NCI-H2227 (cell line): ENCODE data around the gene MICAL3.

ENCODE experiments used
- DNase-seq: peaks from one replicate; lab custom pipeline; 2025; ENCODE audit not compliant: unreplicated experiment; lab: John Stamatoyannopoulos, UW

The MICAL3 gene

DNA sequence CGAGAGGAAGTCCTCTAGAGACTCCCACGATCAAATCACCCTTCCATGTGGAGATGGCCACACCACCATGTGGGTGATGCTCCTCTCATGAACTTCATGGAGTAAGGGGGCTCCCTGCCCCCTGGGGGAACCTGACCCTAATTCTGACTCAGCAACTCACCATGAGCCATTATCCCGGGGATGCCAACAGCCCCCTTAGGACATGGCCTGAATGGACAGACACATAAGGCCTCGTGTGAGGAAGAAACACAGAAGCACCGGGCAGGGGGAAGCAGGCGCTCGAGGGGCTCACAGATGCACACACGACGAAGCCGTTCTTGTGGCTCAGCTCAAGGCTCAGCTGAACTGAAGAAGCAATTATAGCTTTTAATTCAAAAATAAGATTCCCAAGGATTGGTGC, 150.6 kb downstream of the MICAL3 start:
- no peak for DNase-seq

GRCh38 chr22:17873116-17873515, 151.2 kb downstream of the MICAL3 start:
- DNase-seq = no peak

DNA sequence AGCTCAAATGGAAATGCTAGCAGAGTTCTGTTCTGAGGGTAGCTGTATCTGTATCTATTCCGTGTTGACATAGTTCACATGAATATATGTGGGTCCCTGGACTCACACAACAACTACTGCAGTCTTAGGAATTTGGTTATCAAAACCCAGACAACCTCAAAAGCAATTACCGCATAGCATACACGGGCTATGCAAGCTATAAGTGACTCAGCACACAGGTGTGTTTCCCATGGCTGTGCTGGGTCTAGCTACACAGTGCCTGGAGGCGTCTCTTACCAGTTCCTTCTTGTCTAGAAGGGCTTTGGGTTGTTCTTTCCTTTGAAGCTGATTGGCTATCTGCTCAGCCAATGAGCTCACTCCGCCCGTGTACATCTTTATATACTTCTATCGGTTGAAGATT, 151.9 kb downstream of the MICAL3 start:
- no peak for DNase-seq

GRCh38 chr22:17871726-17872458, 152.5 kb downstream of the MICAL3 start:
- DNase-seq = no peak

GRCh38 chr22:17870407-17870806, 154.0 kb downstream of the MICAL3 start:
- no peak for DNase-seq

- DNase-seq = no peak
Observed at GRCh38 chr22:17869285-17870096, 154.9 kb downstream of the MICAL3 start.

- DNase-seq = no peak
Observed at GRCh38 chr22:17868771-17869170, 155.6 kb downstream of the MICAL3 start.

DNA sequence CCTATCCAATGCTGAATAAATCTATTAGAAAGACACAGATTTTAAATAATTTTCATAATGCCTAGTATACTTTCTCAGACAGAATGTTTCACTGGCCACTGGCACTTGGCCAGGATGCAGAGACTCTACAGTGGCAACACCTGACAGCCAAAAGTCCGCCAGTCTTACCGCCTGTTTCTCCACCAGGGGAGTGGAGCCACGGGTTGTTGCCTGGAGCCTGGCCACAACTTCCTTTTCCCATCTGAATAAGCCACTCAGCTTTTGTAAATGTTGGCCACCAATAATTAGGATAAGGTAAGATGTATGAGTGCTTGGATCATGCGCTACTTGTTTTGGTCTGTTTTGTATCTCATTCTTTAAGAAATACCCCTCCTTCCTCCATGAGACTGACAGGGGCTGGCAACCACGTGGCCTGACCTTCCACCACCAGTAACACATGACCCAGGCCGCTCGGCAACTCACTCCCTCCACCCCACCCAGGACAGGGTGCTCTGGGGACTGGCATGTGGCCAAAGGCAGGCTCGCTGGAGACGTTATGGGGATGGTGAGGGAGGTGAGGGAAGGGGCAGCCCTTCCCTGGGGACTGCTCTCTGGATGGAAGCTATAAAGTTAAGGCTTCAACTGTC, 157.1 kb downstream of the MICAL3 start:
- no peak for DNase-seq

GRCh38 chr22:17866621-17867020, 157.7 kb downstream of the MICAL3 start:
- no peak for DNase-seq

DNA sequence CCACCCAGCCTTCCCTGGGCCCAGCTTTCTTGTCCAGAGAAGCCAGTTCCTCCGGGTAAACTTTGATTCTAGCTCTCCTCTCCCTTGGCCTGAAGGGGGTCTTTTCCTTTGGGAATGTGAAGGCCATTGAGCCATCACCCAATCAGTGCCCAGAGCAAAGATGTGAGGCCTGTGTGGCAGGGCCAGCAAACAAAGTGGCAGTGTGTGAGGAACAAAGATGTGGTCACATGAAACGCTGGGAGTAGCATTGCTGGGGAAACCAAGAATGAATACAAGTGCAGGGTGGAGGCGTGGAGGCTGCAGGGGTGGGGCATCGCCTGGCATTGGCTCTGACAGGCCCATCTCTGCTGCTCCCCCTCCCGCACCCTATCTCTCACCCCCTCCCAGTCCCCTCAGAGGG, 158.2 kb downstream of the MICAL3 start:
- no peak for DNase-seq

- DNase-seq = no peak
Observed at GRCh38 chr22:17865183-17866055, 158.9 kb downstream of the MICAL3 start.

GRCh38 chr22:17864398-17865182, 159.8 kb downstream of the MICAL3 start:
- no peak for DNase-seq

DNA sequence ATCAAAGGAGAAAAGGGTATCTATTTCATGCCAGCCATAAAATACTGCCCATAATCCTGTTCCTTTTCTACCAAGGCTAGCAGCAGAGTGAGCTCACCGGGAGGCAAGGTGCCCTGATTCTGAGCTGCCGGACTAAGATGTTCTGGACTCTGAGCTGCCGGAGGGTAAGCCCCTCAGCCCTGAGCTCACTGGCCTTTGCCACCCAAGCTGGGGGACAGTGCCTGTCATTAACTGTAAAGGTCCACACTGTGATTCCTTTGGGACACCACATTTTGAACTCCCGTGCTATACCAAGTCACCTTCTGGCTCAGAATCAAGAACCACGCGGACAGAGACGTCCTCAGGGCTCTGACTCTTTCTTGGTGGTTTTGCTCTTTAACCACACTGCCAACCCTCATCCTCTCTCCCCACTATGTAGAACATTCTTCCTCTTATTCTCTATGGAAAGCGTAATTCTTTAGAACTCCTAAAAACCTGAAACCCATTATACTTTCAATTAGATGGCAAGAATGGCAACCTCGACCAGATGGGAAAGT, 161.6 kb downstream of the MICAL3 start:
- no peak for DNase-seq

DNA sequence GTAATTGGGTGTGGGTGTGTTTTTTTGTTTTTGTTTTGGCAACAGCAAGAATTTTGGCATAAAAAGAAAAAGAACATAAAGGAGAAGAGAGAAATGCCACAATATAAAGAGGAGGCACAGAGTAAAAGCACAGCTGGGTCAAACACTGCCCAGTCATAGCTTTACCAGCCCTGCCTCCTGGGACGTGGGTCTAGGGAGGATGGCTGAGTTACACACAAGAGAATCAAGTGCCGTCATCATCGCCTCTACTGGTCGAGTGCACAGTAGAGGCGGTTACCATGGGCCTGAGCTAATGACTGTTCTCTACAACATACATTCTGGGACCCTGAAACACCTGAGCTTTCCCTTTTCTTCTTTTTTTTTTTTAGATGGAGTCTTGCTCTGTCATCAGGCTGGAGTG, 162.5 kb downstream of the MICAL3 start:
- no peak for DNase-seq

- no peak for DNase-seq
Observed at GRCh38 chr22:17860220-17860965, 164.0 kb downstream of the MICAL3 start.

GRCh38 chr22:17858033-17858432, 166.3 kb downstream of the MICAL3 start:
- DNase-seq = no peak

GRCh38 chr22:17855572-17856290, 168.6 kb downstream of the MICAL3 start:
- DNase-seq = no peak

GRCh38 chr22:17853073-17853472, 171.3 kb downstream of the MICAL3 start:
- no peak for DNase-seq

GRCh38 chr22:17851759-17852158, 172.6 kb downstream of the MICAL3 start:
- no peak for DNase-seq
